ENCODE data around the gene HYAL3.
"Not testable (repeated sequence)": the region's sequence is repeated elsewhere in the genome, so short reads cannot be mapped to it uniquely, and the experiment has no call there.

Gene HYAL3

GRCh38 chr3:50258029-50258680, 41.0 kb downstream of the HYAL3 start:
- DNase-seq (ENCODE audit: low spot score), result no peak

GRCh38 chr3:50256978-50257890, 42.0 kb downstream of the HYAL3 start:
- no peak for DNase-seq (ENCODE audit: low spot score)

GRCh38 chr3:50255251-50255615, 44.0 kb downstream of the HYAL3 start:
- no peak for DNase-seq (ENCODE audit: low spot score)

GRCh38 chr3:50254577-50255250, 44.5 kb downstream of the HYAL3 start:
- no peak for DNase-seq (ENCODE audit: low spot score)

- peak; percentile 40 for DNase-seq (ENCODE audit: low spot score)
Measured at GRCh38 chr3:50251220-50251619, 48.0 kb downstream of the HYAL3 start.

GRCh38 chr3:50250514-50250913, 48.7 kb downstream of the HYAL3 start:
- DNase-seq (ENCODE audit: low spot score), result no peak

- DNase-seq (ENCODE audit: low spot score), result no peak
Measured at GRCh38 chr3:50249457-50249856, 49.7 kb downstream of the HYAL3 start.

- DNase-seq (ENCODE audit: low spot score), result no peak
Measured at GRCh38 chr3:50248387-50248786, 50.8 kb downstream of the HYAL3 start.

- DNase-seq (ENCODE audit: low spot score), result peak; percentile 79
Measured at GRCh38 chr3:50246517-50246954, 52.7 kb downstream of the HYAL3 start.

- peak; percentile 91 for DNase-seq (ENCODE audit: low spot score)
Measured at GRCh38 chr3:50245831-50246516, 53.2 kb downstream of the HYAL3 start.

GRCh38 chr3:50245251-50245745, 53.9 kb downstream of the HYAL3 start:
- DNase-seq (ENCODE audit: low spot score), result no peak

GRCh38 chr3:50244813-50245212, 54.4 kb downstream of the HYAL3 start:
- not testable (repeated sequence) for DNase-seq (ENCODE audit: low spot score)

- no peak for DNase-seq (ENCODE audit: low spot score)
Measured at GRCh38 chr3:50243543-50243895, 55.7 kb downstream of the HYAL3 start.

- peak; percentile 37 for DNase-seq (ENCODE audit: low spot score)
Measured at GRCh38 chr3:50242851-50243542, 56.2 kb downstream of the HYAL3 start.
